Hematopoietic multipotent progenitor cell treated with erythropoietin and hydrocortisone succinate and interleukin-3 and kit ligand, for 4 days (in vitro differentiated cells): ENCODE data around the gene INPP5A.
"Not testable (repeated sequence)": the region's sequence is repeated elsewhere in the genome, so short reads cannot be mapped to it uniquely, and the experiment has no call there.

Experiments used
- DNase-seq: peaks from one replicate; pipeline ENCODE4 v3.0.0-alpha.2; 2015

The INPP5A gene

GRCh38 chr10:132583456-132583855 lies 45.9 kb downstream of the INPP5A start:
- no peak for DNase-seq

DNA sequence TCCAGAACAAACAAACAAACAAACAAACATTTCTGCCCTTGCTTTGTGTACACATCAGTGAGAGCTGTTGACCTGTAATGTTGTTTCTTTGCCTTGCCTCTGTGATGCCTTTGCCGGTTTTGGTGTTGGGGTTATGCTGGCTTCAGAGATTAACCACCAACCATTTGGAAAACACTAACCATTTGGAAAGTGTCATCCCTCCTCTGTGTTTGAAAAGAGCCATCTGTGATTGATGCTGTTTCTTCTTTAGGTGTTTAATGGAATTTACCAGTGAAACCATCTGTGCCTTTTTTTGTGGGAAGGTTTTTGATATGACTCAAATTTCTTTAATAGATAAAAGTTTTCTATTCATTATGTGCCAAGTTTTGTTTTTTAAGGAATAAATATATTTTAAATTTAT lies 46.5 kb downstream of the INPP5A start:
- DNase-seq: no peak

GRCh38 chr10:132585732-132586722 lies 48.4 kb downstream of the INPP5A start:
- DNase-seq: peak; percentile 48

GRCh38 chr10:132586739-132587138 lies 49.2 kb downstream of the INPP5A start:
- DNase-seq: no peak

GRCh38 chr10:132587175-132587574 lies 49.6 kb downstream of the INPP5A start:
- DNase-seq: no peak

GRCh38 chr10:132588301-132589013 lies 50.9 kb downstream of the INPP5A start:
- DNase-seq: peak; percentile 93

DNA sequence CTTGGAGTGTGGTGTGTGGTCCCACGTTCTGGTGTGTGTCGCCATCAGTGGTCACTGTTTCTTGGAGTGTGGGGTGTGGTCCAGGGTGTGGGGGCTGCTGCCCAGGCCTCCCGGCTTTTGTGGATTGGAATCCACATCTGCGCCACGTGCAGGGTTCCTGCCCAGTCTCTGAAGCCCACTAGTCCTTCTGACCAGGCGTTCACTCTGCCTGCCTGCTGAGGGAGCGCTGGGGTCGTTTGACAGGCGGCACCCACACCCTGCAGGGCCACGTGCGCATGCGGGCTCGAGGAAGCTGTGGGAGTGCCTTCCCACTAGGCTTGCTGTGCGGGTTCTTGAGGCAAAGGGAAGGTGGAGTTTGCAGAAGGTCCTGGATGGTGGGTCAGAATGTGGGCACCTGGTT lies 51.4 kb downstream of the INPP5A start:
- no peak for DNase-seq

- no peak for DNase-seq
Observed at GRCh38 chr10:132589681-132590080, 52.1 kb downstream of the INPP5A start.

- no peak for DNase-seq
Observed at GRCh38 chr10:132590094-132590751, 52.6 kb downstream of the INPP5A start.

DNA sequence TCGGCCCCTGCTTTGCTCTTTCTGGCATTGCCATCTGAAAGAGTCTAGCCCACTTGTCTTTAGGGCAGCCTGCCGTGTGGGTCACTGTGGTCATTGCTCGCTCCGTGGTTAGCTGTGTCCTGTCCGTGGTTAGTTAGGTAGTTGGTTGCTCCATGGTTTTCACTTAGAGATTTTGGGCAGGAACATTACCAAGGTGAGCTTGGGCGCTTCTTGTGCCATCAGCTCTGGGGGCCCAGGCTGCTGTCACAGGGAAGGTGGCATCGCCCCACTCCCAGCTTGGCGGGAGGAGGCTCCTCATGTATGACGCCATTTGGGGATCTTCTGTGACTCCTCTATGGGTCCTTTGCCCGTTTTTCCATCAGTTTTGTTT lies 53.1 kb downstream of the INPP5A start:
- no peak for DNase-seq

DNA sequence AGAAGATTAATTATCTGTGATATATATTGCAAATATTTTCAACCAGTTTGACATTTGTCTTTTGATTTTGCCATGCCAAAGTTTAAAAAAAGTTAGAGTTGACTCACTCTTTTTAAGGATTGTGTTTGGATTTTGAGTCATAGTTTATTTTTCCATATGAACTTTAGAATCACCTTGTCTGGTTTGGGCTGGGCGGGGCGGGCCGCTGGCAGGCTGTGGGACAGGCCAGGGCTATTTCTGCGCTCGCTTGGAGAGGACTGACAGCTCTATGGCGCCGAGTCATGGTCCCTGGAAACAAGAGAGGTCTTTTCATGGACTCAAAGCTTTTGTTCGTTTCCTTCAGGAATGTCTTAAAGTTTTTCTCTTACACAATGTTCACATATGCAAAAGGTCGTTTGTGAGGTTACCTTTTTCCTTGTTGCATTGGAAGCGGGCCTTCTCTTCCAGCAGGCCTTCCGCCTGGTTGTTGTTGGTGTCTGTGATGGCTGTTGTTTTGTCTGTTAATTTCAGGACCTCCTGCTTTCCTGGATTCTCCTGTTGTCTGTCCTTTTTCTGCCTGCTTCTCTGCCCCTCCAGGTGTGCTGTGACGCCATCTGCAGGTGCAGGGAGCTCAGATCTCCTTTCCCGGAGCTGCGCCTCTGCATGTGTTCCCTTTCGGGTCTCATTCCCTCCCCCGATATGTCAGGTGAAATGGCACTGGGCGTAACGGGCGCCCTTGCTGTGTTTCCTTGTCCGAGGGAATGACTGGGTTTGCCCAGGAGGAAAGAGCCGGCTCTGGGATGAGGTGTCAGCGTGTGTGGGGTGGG lies 53.8 kb downstream of the INPP5A start:
- DNase-seq: no peak

- no peak for DNase-seq
Observed at GRCh38 chr10:132592790-132593383, 55.3 kb downstream of the INPP5A start.

- DNase-seq: peak; percentile 49
Observed at GRCh38 chr10:132593389-132593788, 55.8 kb downstream of the INPP5A start.

- DNase-seq: no peak
Observed at GRCh38 chr10:132593900-132594876, 56.6 kb downstream of the INPP5A start.

DNA sequence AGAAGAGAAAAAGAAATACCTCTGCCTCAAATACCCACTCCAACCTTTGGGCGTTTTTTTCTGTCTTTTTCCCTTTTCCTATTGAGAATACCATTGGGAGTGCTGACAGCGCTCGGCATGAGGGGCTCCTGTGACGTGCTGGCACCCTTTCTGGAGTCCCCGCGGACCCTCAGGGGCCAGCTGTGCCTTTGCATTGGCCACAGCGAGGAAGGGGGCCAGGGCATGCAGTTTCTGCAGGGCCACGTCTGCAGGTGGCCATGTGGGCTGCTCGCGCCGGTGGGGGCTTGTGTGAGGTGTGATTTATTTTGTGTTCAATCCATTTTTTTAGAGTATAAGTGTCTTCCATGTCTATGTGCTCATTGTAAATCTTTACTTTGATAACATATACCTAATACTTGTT lies 57.4 kb downstream of the INPP5A start:
- no peak for DNase-seq

GRCh38 chr10:132595854-132596253 lies 58.3 kb downstream of the INPP5A start:
- DNase-seq: no peak

GRCh38 chr10:132596742-132597279 lies 59.2 kb downstream of the INPP5A start:
- DNase-seq: no peak

DNA sequence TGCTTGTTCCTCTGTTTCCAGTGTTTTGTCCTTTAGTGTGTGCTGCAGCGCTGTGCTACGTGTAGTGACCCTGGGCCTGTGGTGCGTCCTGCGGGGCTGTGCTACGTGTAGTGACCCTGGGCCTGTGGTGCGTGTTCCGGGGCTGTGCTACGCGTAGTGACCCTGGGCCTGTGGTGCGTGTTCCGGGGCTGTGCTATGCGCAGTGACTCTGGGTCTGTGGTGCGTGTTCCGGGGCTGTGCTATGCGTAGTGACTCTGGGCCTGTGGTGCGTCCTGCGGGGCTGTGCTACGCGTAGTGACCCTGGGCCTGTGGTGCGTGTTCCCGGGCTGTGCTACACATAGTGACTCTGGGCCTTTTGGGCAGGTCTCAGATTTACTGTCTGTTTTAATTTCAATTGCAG lies 60.1 kb downstream of the INPP5A start:
- DNase-seq: no peak

- not testable (repeated sequence) for DNase-seq
Observed at GRCh38 chr10:132599023-132599618, 61.5 kb downstream of the INPP5A start.

- DNase-seq: no peak
Observed at GRCh38 chr10:132599732-132600131, 62.1 kb downstream of the INPP5A start.
